ENCODE results near the gene BGN.
A peak's percentile ranks its signal among the peaks of the same experiment; 100 is the strongest.

The BGN gene

GRCh38 chrX:153549807-153550206, 55.0 kb downstream of the BGN start:
- TF ChIP-seq GATA1 (IDR thresholded peaks at IDR 0.05; ENCODE audit: low read depth, low read length) (no peak), POLR2A (IDR thresholded peaks at IDR 0.05; ENCODE audit: low read length) (no peak)
- no peak for DNase-seq

- DNase-seq = no peak
- TF ChIP-seq GATA1 (IDR thresholded peaks at IDR 0.05; ENCODE audit: low read depth, low read length) = no peak
- TF ChIP-seq POLR2A (IDR thresholded peaks at IDR 0.05; ENCODE audit: low read length) = no peak
Observed at GRCh38 chrX:153551135-153551534, 56.4 kb downstream of the BGN start.

- no peak for TF ChIP-seq GATA1 (IDR thresholded peaks at IDR 0.05; ENCODE audit: low read depth, low read length)
- no peak for TF ChIP-seq POLR2A (IDR thresholded peaks at IDR 0.05; ENCODE audit: low read length)
- DNase-seq = peak; percentile 38 to 65
Observed at GRCh38 chrX:153554519-153555167, 59.9 kb downstream of the BGN start.

- no peak for DNase-seq
- TF ChIP-seq POLR2A (IDR thresholded peaks at IDR 0.05; ENCODE audit: low read length) (no peak), GATA1 (IDR thresholded peaks at IDR 0.05; ENCODE audit: low read depth, low read length) (no peak)
Observed at GRCh38 chrX:153556767-153557166, 62.0 kb downstream of the BGN start.

GRCh38 chrX:153557618-153558355, 63.0 kb downstream of the BGN start:
- TF ChIP-seq GATA1 (IDR thresholded peaks at IDR 0.05; ENCODE audit: low read depth, low read length) = no peak
- no peak for TF ChIP-seq POLR2A (IDR thresholded peaks at IDR 0.05; ENCODE audit: low read length)
- DNase-seq = no peak

Data from erythroblast (primary cell).